Muscle of back (tissue), 11 donors: ENCODE data around the gene MYOCOS. TPM values are rescaled to one million over a fixed set of nuclear protein-coding genes. Genes with fewer than 3 reads are reported as not detected.
A peak's percentile ranks its signal among the peaks of the same experiment; 100 is the strongest.

Experiments used
- DNase-seq, 3 donors: peaks; one replicate each; pipeline versions ENCODE4 v3.0.0 to v3.0.0-alpha.2; 2013
- polyA plus RNA-seq, 10 donors: library from polyadenylated mRNA; unstranded; fragments of 120-200 nt; gene quantifications; one replicate each; pipeline ENCODE4 v1.2.1, GENCODE V29; 2013; ENCODE audit not compliant: insufficient read length in 10 of 10

Gene MYOCOS
- polyA plus RNA-seq, 10 donors: 0.08 to 0.23 (median 0.17) TPM; not detected in 5

GRCh38 chr1:171661076-171661650 lies 39.1 kb downstream of the MYOCOS start:
- DNase-seq: no peak

- peak in 2 of 3 donors; percentile 57 to 82 for DNase-seq
Measured at GRCh38 chr1:171663036-171663853, 41.2 kb downstream of the MYOCOS start.

DNA sequence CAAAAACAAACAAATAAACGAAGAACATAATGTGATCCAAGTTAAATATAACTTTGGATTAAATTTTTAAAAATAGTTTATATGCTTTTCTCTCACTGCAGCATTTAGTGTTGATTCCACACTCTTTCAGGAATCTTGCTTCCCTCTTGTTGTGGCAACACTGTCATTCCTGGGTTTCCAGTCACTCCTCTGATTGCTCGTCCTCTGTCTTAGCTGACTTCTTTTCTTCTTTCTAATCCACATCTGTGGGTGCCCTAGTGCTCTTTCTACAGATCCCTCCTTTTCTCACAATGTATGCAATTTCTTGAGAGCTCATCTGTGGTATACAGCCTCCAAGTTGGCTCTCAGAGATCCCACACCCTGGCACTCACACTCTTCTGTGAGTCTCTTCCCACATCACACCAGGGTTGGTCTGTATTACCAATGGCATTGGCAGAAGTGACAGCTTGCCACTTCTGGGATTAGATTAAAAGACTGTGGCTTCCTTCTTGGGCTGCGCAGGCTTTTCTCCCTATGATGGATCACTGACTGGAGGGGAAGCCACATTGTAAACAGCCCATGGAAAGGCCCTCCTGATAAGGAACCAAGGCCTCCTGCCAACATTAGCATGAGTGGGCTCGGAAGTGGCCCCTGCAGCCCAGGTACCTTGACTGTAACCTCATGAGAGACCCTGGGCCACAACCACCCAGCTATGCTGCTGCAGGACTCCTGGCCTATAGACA lies 42.0 kb downstream of the MYOCOS start:
- DNase-seq: no peak

DNA sequence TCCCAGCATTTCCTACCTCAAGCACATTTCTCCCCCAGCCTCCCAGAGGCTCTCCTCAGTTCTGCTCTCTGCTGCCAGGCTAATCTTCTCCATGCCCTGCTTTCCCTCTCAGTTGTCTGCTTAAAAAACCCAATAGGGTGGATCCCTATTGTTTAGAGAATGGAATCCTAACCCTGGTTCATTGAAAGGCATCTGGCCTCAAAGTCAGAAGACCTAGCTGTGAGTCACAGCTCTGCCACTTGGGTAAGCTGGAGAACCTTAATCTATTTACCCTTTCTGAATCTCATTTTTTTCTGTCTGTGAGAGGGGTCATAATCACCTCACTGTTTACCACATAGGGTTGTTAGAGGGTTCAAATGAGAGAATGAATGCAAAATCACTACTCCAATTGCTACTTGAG lies 42.9 kb downstream of the MYOCOS start:
- no peak for DNase-seq

DNA sequence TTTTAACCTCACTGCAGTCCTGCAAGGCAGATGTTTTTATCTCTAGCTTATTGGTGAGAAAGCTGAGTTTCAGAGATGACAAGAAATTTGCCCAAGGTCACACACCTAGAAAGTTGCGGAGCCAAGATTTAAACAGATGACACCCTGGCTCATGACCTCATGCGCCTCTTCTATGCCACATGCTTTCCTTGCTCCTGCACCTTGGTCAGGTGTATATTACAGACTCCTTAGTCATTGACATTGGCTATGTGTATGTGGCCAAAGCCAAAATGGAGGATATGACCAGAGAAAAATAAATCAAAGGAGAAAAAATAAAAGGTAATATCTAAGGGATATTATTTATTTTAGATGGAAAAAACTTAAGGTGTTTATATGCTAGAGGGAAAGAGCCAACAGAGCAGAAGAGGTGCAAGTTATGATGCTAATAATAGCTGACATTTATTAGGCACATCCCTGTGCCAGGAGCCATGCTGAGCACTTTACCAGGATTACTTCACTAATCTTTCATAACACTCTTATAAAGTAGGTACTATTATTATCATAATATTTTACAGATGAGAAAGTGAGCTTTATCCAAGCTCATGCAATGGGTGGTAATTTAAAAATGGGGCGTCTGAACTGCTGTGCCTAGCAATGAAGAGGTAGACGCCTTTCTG lies 44.2 kb downstream of the MYOCOS start:
- DNase-seq: no peak

GRCh38 chr1:171668372-171668771 lies 46.3 kb downstream of the MYOCOS start:
- no peak for DNase-seq

DNA sequence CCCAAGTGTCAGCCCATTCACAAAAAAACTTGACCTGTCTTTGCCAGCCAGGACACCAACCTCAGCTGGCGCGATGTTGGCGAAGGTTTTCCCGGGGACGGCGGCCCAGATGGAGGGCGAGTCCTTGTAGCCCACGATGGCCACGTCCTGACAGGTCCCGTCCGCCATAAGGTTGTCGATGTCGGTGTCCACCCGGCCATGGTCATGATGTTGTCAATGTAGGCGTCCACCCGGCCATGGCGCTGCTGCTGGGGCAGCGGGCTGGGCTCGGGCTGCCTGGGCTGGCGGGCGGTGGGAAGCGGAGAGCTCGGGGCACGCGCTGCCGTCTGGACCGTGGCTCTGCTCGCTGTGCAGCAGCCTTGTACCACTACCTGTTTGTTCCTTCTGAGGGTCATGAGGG lies 48.7 kb downstream of the MYOCOS start:
- no peak for DNase-seq

GRCh38 chr1:171674431-171675405 lies 52.7 kb downstream of the MYOCOS start:
- DNase-seq: peak; percentile 35 to 78 (median 48)

Other genes starting within 250 kb of the MYOCOS start
- 10 to 100 TPM; 56.3 to 80.4 (median 72.0) TPM for gene PRRC2C, start 136.7 kb upstream of the MYOCOS start, polyA plus RNA-seq
- 1 to 10 TPM; 1.7 to 8.6 (median 4.3) TPM for gene MYOC, start 30.4 kb downstream of the MYOCOS start, polyA plus RNA-seq
- 10 to 100 TPM in 7 of 10 donors, 1 to 10 TPM in 3; 7.9 to 14.3 (median 11.1) TPM for gene VAMP4, start 119.8 kb downstream of the MYOCOS start, polyA plus RNA-seq
- gene METTL13, start 159.4 kb downstream of the MYOCOS start, polyA plus RNA-seq: 10 to 100 TPM; 19.3 to 29.1 (median 20.7) TPM
- gene DNM3, start 219.3 kb downstream of the MYOCOS start, polyA plus RNA-seq: 1 to 10 TPM; 2.8 to 7.2 (median 4.7) TPM